GM12891 (cell line): ENCODE data around the gene FCRL6.

Source experiments
- PAX5 ChIP-seq: IDR thresholded peaks from 2 replicates; pipeline ENCODE4 v1.6.1; 2011; ENCODE audit warnings: low read length, moderate library complexity, mild to moderate bottlenecking; ENCODE audit not compliant: insufficient read depth, severe bottlenecking
- POLR2A ChIP-seq: IDR thresholded peaks from 2 replicates; pipeline ENCODE4 v1.6.1; 2011; ENCODE audit warnings: low read depth, low read length, control low read depth
- POLR2AphosphoS5 ChIP-seq: IDR thresholded peaks from 2 replicates; pipeline ENCODE4 v1.6.1; 2011; ENCODE audit warnings: low read depth, low read length, control low read depth
- POU2F2 ChIP-seq: IDR thresholded peaks from 2 replicates; pipeline ENCODE4 v1.6.1; 2011; ENCODE audit warnings: low read depth, mild to moderate bottlenecking, control low read depth, low read length, moderate library complexity
- SPI1 ChIP-seq: IDR thresholded peaks from 2 replicates; pipeline ENCODE4 v1.6.1; 2011; ENCODE audit warnings: low read depth, low read length, control low read depth
- TAF1 ChIP-seq: IDR thresholded peaks from 2 replicates; pipeline ENCODE4 v1.6.1; 2011; ENCODE audit warnings: low read depth, low read length, control low read depth

- TF ChIP-seq POLR2A (no peak), POLR2AphosphoS5 (no peak), PAX5 (no peak), POU2F2 (no peak), TAF1 (no peak), SPI1 (no peak)
These were observed 13.8 kb downstream of the FCRL6 start for GRCh38 chr1:159815926-159816325.
